B cell (primary cell): ENCODE data around the gene SERINC1. TPM values are rescaled to one million over a fixed set of nuclear protein-coding genes. Genes with fewer than 3 reads are reported as not detected.
"Not testable (repeated sequence)": the region's sequence is repeated elsewhere in the genome, so short reads cannot be mapped to it uniquely, and the experiment has no call there.

Experiments used
- ATAC-seq: fragments of 200-7000 bp; cut with Tn5 transposase; one replicate; pipeline ENCODE4 v1.10.0; 2021; ENCODE audit warnings: low read depth, mild to moderate bottlenecking, moderate number of reproducible peaks, moderate library complexity
- CTCF ChIA-PET: fragments of 350-600 bp; sonication (Branson Sonifier 250); formaldehyde crosslinking; loops from one replicate; lab custom pipeline; 2021; ENCODE audit warnings: antibody characterized with exemption, inconsistent platforms; lab: Charles Lee
- POLR2A ChIA-PET: fragments of 350-600 bp; sonication (Branson Sonifier 250); formaldehyde crosslinking; loops from one replicate; lab custom pipeline; 2021; ENCODE audit warnings: antibody characterized with exemption; lab: Charles Lee
- DNase-seq: peaks from one replicate; pipeline ENCODE4 v3.0.0; 2013
- H2AFZ ChIP-seq: 2 replicates; pipeline ENCODE4 v1.6.1; 2012; ENCODE audit warnings: mild to moderate bottlenecking, low read depth, low read length; ENCODE audit not compliant: insufficient read depth, poor library complexity, severe bottlenecking
- H3K27ac ChIP-seq, 2 donors: 1 replicate in 1 of 2; 2 replicates in 1 of 2; pipeline ENCODE4 v1.5.1; 2012 to 2013; ENCODE audit warnings: low read length in 2 of 2, mild to moderate bottlenecking in 2 of 2, moderate library complexity in 1 of 2
- H3K27me3 ChIP-seq, 4 experiments: fragments of 200-600 bp in 1 of 4; sonication (generic) in 1 of 4; replicated peaks in 1 of 4; 1 replicate in 2 of 4; 2 replicates in 2 of 4; pipeline versions ENCODE4 v1.6.1 to v1.7.0; 2013 to 2016; ENCODE audit warnings: low read length in 3 of 4, mild to moderate bottlenecking in 2 of 4, mixed read lengths in 1 of 4, moderate library complexity in 1 of 4; ENCODE audit not compliant: insufficient read depth in 4 of 4, control insufficient read depth in 3 of 4; ENCODE audit errors: control extremely low read depth in 1 of 4
- H3K36me3 ChIP-seq, 2 experiments: replicated peaks in 1 of 2; 1 replicate in 1 of 2; 2 replicates in 1 of 2; pipeline versions ENCODE4 v1.6.1 to v1.7.1; 2013; ENCODE audit warnings: low read length in 1 of 2; ENCODE audit not compliant: insufficient read depth in 2 of 2, control insufficient read depth in 1 of 2; ENCODE audit errors: control extremely low read depth in 1 of 2, extremely low read depth in 1 of 2
- H3K4me1 ChIP-seq, 2 donors: fragments of 200-600 bp in 1 of 2; sonication (generic) in 1 of 2; 1 replicate in 1 of 2; 2 replicates in 1 of 2; pipeline versions ENCODE4 v1.5.1 to v1.6.1; 2013 to 2017; ENCODE audit warnings: low read length in 2 of 2; ENCODE audit not compliant: control insufficient read depth in 2 of 2, insufficient read depth in 2 of 2
- H3K4me2 ChIP-seq: replicated peaks from 2 replicates; pipeline ENCODE3; 2012; ENCODE audit warnings: mild to moderate bottlenecking, low read depth, low read length; ENCODE audit not compliant: poor library complexity, severe bottlenecking
- H3K4me3 ChIP-seq, 5 experiments: fragments of 200-600 bp in 1 of 5; sonication (generic) in 1 of 5; 1 replicate in 3 of 5; 2 replicates in 2 of 5; pipeline versions ENCODE4 v1.5.1 to v1.7.0; 2011 to 2016; ENCODE audit warnings: low read length in 4 of 5, mild to moderate bottlenecking in 4 of 5, low read depth in 2 of 5, control low read depth in 1 of 5, moderate library complexity in 1 of 5; ENCODE audit not compliant: insufficient read depth in 1 of 5; ENCODE audit errors: control extremely low read depth in 1 of 5, extremely low read depth in 1 of 5
- H3K79me2 ChIP-seq: fragments of 200-600 bp; sonication (generic); one replicate; pipeline ENCODE4 v1.6.0; 2016; ENCODE audit warnings: low read length; ENCODE audit not compliant: control insufficient read depth, insufficient read depth
- H3K9ac ChIP-seq: fragments of 200-600 bp; sonication (generic); 2 replicates; pipeline ENCODE4 v1.6.1; 2017; ENCODE audit warnings: mild to moderate bottlenecking, low read length, moderate library complexity
- H3K9me3 ChIP-seq, 3 donors: one replicate each; pipeline versions ENCODE4 v1.6.1 to v1.7.1; 2013; ENCODE audit warnings: low read length in 2 of 3; ENCODE audit not compliant: control insufficient read depth in 2 of 3, insufficient read depth in 1 of 3; ENCODE audit errors: control extremely low read depth in 1 of 3
- H4K20me1 ChIP-seq: 2 replicates; pipeline ENCODE4 v1.6.0; 2012; ENCODE audit warnings: mild to moderate bottlenecking, low read length; ENCODE audit not compliant: insufficient read depth, control insufficient read depth, poor library complexity, severe bottlenecking
- H3K27ac Mint-ChIP-seq: one replicate; pipeline ENCODE4 v1.8.0; 2021; ENCODE audit warnings: mixed read lengths
- H3K27me3 Mint-ChIP-seq: one replicate; pipeline ENCODE4 v1.8.0; 2021; ENCODE audit warnings: mixed read lengths
- H3K4me1 Mint-ChIP-seq: one replicate; pipeline ENCODE4 v1.8.0; 2021; ENCODE audit warnings: mixed read lengths
- H3K4me3 Mint-ChIP-seq: one replicate; pipeline ENCODE4 v1.8.0; 2021; ENCODE audit warnings: mixed read lengths
- H3K9me3 Mint-ChIP-seq: one replicate; pipeline ENCODE4 v1.8.0; 2022; ENCODE audit warnings: mixed read lengths; ENCODE audit not compliant: insufficient read depth
- EZH2 ChIP-seq: IDR thresholded peaks from 2 replicates; pipeline ENCODE4 v1.6.1; 2012; ENCODE audit warnings: borderline replicate concordance, low read depth, mild to moderate bottlenecking, moderate library complexity, low read length; ENCODE audit not compliant: insufficient read depth, poor library complexity, severe bottlenecking
- WGBS: methylation state at CpG from one replicate; pipeline ENCODE4 v1.1.5; 2013; ENCODE audit warnings: missing lambda C conversion rate; ENCODE audit not compliant: insufficient coverage; 5-methylcytosine and 5-hydroxymethylcytosine counted together
- intact Hi-C: fragments of 100-400 bp; cut with micrococcal nuclease; formaldehyde crosslinking; loops from one replicate; pipeline ENCODE4 v1.10.0; 2022
- polyA plus RNA-seq: library from polyadenylated mRNA; depleted of rRNA; stranded (reverse); fragments of >200 nt; gene quantifications from 2 replicates; pipeline ENCODE4 v1.2.3, GENCODE V29; 2012
- total RNA-seq, 2 donors: library from RNA; stranded (reverse); fragments of 120-200 nt in 1 of 2; gene quantifications; 1 replicate in 1 of 2; 2 replicates in 1 of 2; pipeline versions ENCODE4 v1.2.3 to v1.2.4, GENCODE V29; 2013 to 2022
- TF ChIP-seq, protein P1 (sequence below): fragments of 200-600 bp; IDR thresholded peaks from one replicate; pipeline ENCODE4 v1.8.0; 2022; ENCODE audit warnings: antibody characterized with exemption, mild to moderate bottlenecking

SERINC1 gene
- total and polyA plus RNA-seq, 2 donors (not counting 1 experiment from before 2014, with no cell fraction given), result 17.2 to 92.1 TPM

DNA sequence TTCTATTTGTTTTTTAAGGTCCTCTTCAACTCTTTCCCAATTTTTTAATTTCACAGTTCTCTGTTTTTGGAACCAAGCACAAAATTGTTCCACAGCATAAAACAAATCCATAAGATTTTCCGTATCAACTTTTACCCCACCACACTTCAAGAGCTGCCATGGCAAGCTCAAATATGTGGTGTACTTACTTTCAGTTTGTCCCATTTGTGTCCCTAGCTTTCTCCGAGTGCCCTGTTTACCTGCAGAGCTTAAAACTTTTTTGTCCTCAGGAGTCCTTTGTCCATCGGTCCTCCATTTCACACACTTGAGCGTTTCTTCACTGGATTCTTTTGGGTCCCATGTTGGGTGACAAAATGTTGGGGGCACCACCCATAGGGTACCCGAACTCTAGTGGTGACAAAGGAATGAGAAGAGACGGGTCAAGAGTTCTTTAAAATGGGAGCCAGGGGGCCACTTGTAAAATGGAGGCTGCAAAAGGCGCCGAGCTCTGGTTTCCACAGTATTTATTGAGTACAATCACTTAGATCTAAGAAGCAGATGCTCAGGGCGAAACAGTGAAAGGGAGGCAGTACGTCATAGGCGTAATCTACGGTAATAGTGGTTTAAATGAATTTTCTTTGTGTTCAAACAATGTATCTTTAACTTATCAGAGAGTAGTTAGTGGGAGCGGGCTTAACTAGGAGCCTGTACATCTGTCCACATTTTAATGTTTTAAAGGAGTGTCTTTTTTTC is 39.8 kb upstream of the SERINC1 start:
- H3K36me3 ChIP-seq, result no peaks in the 10 kb centered on the region
- no peak overlapping the region for H3K4me3 Mint-ChIP-seq
- H3K9me3 ChIP-seq, result peaks cover 0 to 8% (median 0%) of the 10 kb centered on the region in 3 donors
- ChIA-PET CTCF (no interaction called here), POLR2A (no interaction called here)
- no peaks in the 10 kb centered on the region for H4K20me1 ChIP-seq
- ATAC-seq (no peak), DNase-seq (no peak)
- peaks cover 5% of the 10 kb centered on the region for H3K9me3 Mint-ChIP-seq
- peaks cover 2% of the 10 kb centered on the region for H3K27me3 Mint-ChIP-seq
- H3K4me1 ChIP-seq, result no peaks in the 10 kb centered on the region
- H3K4me1 Mint-ChIP-seq, result no peaks in the 10 kb centered on the region
- H3K27me3 ChIP-seq, result no peaks in the 10 kb centered on the region
- no peak overlapping the region for H3K4me3 ChIP-seq
- no peak overlapping the region for H3K27ac ChIP-seq
- TF ChIP-seq, protein P1, sequence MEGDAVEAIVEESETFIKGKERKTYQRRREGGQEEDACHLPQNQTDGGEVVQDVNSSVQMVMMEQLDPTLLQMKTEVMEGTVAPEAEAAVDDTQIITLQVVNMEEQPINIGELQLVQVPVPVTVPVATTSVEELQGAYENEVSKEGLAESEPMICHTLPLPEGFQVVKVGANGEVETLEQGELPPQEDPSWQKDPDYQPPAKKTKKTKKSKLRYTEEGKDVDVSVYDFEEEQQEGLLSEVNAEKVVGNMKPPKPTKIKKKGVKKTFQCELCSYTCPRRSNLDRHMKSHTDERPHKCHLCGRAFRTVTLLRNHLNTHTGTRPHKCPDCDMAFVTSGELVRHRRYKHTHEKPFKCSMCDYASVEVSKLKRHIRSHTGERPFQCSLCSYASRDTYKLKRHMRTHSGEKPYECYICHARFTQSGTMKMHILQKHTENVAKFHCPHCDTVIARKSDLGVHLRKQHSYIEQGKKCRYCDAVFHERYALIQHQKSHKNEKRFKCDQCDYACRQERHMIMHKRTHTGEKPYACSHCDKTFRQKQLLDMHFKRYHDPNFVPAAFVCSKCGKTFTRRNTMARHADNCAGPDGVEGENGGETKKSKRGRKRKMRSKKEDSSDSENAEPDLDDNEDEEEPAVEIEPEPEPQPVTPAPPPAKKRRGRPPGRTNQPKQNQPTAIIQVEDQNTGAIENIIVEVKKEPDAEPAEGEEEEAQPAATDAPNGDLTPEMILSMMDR, result no peak
- TF ChIP-seq EZH2, result no peak
- no peaks in the 10 kb centered on the region for H3K79me2 ChIP-seq
- no peak overlapping the region for H2AFZ ChIP-seq
- no peak overlapping the region for H3K27ac Mint-ChIP-seq
- no peak overlapping the region for H3K9ac ChIP-seq
- H3K4me2 ChIP-seq, result no peak overlapping the region
- intact Hi-C loops, result no loop called here
- WGBS, result 95% methylated on average over 10 of the region's 13 CpGs

DNA sequence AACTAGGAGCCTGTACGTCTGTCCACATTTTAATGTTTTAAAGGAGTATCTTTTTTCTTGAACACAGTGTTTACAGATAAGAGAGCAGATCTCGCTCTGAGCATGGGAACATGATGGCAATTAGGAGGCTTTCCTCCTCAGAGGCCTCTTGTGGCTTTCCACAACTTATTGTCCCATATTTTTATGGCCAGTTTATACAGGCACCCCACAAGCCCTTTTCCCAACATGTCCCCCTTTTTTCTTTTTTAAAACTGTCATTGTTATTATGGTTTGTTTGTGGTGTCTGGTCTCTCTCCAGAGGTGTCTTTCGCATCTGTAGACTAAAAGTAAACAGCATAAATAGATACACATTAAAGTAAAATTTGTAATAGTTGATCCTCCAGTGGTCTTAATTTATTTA is 33.6 kb upstream of the SERINC1 start:
- POLR2A ChIA-PET, H4K20me1 ChIP-seq, H3K9ac ChIP-seq, H3K4me3 ChIP-seq, intact Hi-C loops, H3K4me2 ChIP-seq, H3K4me1 Mint-ChIP-seq, H3K4me3 Mint-ChIP-seq, H3K79me2 ChIP-seq, H3K27ac ChIP-seq, H3K27me3 ChIP-seq, ATAC-seq, H3K27me3 Mint-ChIP-seq, H3K27ac Mint-ChIP-seq, H2AFZ ChIP-seq, H3K4me1 ChIP-seq, H3K36me3 ChIP-seq, CTCF ChIA-PET, DNase-seq: not testable (repeated sequence)
- H3K9me3 Mint-ChIP-seq, result peaks cover 13% of the 10 kb centered on the region
- WGBS, result 83% methylated on average over 1 of the region's 3 CpGs
- H3K9me3 ChIP-seq, result peaks cover 0 to 21% (median 20%) of the 10 kb centered on the region in 3 donors
